HG02610 (cell line): Measurements from ENCODE around the gene SLC16A3.
"Not testable (repeated sequence)": the region's sequence is repeated elsewhere in the genome, so short reads cannot be mapped to it uniquely, and the experiment has no call there.

ENCODE experiments used
- ATAC-seq: cut with Tn5 transposase; IDR thresholded peaks from one replicate; pipeline ENCODE4 v1.9.1; 2021; ENCODE audit warnings: mild to moderate bottlenecking, moderate library complexity; ENCODE audit not compliant: unreplicated experiment

The SLC16A3 gene

DNA sequence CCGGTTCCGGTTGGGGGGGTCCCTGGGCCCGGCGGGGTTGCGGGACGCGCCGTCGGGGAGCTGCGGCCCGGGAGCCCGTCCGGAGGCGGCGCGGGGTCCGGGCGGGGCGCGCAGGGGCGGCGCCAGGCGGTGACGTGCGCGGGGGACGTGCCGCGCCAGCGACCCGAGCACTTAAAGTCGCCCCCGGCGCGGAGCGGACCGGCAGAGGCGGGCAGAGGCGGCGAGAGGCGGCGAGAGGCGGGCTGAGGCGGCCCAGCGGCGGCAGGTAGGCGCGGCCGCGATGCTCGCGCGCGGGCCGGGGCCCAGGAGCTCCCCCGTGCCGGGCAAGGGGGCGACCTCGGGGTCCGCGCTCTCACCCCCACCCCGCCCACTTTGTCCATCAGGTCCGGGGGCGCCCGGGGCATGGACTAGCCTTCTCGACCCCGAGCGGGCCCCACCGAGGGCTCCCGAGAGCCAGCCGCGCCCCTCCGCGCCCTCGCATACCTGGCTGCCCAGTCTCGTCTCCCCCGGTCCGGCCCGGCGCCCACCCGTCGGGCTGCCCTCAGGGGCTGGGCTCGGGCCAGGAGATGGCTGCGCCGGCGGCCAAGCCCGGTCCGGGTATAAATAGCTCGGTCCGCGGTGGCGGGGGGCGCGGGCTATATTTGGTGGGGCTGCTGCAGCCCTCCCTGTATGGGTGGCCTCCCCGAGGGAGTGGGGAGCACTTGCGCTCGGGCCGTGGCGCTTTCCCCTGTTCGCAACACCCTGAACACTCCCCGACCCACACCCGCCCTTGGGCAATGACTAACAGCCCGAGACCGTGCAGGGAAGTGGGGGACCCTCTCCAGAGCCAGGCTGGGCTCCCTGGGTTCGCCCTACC lies at the start of gene SLC16A3:
Gene SLC16A3, plus strand, starts transcription at position 201 of the 856 bp plus-strand sequence. CDS start 6,967 bp downstream, outside the sequence.
- ATAC-seq = peak; percentile 36

DNA sequence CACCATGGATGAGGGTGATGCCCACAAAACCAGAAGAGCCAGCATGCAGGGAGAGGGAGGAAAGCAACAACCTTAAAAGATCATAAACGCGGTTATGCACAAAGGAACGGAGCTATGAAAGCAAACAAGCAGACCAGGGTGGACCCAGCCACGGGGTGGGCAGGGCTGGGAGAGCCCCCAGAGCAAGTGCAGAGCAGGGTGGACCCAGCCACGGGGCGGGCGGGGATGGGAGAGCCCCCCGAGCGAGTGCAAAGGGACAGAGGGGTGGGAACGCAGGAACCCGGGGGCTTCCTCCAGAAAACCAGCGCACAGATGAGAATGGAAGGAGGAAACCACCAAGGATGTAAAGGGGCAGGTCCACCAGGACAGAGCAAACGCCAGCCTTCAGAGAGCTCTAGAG lies 49.4 kb upstream of the SLC16A3 start:
- no peak for ATAC-seq

DNA sequence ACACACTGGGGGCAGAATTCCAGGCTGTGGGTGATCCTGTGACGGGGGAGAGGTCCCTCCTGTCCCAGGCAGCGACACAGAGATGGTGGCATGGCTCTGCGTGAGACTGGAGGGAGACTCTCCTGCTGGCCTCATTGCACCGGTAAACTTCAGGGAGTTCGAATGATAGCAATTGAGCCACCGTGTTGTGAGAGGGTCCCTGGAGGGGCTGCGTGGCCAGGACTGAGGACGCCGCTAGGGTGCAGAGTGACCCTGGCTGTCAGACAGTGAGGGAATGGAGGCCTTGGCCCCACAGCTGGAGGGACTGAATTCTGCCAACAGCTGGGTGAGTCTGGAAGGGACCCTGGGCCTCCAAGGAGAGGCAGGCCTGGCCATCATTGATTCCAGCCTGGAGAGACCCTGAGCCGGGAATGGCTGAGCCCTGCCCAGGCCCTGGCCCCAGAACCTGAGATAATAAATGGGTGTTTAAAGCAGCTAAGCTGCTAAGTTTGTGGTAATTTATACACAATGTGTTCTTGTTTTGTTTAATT lies 48.8 kb upstream of the SLC16A3 start:
- ATAC-seq = no peak

DNA sequence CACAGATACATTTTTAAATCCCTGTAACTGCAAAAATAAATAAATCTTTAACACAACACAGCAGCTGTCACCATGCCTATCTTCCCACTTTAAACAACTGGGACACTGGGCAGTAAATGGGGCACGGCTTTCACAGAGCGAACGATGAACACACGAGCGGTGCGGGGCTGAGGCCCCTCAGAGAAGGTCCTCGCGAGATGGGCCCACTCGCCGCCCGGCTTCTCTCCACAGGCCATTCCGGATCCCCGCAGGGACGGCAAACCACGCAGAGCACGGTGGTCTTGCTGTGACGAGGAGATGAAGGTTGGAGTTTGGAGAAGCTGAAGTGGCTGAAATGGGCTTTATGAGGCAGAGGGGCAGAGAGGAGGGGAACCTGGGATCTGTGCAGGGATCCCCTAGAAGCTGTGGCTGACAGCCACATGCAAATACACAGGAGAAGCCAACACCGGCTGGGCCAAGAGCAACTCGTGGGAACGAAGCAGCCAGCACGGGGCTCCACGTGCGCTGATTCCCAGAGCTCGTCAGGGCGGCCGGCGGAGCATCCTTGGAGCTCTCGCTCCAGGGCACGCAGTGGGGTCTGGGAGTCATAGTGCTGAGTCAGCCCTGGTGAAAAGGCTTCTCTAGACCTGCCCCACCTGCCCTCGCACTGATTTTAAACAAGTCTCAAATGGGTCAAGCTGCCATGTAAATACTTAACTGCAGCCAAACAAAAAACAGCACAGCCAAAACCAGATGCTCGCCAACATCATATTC lies 47.9 kb upstream of the SLC16A3 start:
- no peak for ATAC-seq

DNA sequence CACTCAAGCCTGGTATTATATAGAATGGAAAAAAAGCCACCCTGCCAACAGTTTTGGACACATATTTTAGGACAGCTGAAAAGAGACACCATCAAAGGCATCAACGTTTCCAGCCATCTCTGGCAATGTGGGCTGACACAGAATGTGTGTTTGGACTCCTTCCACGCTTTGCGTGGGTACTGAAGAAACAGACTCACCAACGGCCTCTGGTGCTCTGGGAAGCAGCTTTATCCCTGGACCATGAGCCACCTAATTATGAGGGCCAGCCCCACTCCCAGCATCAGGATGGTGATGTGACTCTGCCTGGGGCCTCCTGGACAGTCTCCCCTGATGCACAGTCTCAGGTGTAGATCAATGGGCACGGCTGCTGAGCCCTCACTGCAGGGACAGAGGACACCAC lies 44.1 kb upstream of the SLC16A3 start:
- ATAC-seq = no peak

DNA sequence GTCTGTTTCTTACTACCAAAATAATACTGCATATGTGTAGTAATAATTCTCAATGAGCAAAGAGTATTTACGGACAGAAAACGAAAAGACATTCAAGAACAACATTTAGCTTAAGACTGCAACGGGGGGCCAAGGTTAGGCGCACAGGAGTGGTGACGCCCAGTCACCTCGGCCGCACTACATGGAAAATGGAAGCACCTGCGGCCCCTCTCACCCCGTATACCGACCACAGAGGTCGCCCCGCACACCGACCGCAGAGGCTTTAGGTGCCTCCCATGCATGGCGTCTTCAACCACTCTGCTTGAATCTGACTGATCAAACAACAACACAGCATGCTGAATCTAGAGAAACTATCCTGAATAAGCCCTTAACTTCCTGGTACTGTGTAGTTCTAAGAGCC lies 42.6 kb upstream of the SLC16A3 start:
- no peak for ATAC-seq

DNA sequence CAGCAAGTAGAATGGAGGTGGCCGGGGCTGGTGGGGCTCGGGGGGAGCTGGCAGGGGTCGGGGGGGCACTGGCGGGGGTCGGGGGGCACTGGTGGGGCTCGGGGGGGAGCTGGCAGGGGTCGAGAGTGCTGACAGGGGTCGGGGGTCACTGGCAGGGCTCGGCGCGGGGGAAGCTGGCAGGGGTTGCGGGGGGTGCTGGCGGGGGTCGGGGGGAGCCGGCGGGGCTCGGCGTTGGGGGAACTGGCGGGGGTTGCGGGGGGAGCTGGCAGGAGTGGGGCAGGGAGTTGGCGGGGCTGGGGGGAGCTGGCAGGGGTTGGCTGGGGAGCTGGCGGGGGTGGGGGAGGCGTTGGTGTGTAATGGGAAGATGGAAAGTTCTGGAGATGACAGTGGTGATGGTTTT lies 41.3 kb upstream of the SLC16A3 start:
- ATAC-seq = no peak

DNA sequence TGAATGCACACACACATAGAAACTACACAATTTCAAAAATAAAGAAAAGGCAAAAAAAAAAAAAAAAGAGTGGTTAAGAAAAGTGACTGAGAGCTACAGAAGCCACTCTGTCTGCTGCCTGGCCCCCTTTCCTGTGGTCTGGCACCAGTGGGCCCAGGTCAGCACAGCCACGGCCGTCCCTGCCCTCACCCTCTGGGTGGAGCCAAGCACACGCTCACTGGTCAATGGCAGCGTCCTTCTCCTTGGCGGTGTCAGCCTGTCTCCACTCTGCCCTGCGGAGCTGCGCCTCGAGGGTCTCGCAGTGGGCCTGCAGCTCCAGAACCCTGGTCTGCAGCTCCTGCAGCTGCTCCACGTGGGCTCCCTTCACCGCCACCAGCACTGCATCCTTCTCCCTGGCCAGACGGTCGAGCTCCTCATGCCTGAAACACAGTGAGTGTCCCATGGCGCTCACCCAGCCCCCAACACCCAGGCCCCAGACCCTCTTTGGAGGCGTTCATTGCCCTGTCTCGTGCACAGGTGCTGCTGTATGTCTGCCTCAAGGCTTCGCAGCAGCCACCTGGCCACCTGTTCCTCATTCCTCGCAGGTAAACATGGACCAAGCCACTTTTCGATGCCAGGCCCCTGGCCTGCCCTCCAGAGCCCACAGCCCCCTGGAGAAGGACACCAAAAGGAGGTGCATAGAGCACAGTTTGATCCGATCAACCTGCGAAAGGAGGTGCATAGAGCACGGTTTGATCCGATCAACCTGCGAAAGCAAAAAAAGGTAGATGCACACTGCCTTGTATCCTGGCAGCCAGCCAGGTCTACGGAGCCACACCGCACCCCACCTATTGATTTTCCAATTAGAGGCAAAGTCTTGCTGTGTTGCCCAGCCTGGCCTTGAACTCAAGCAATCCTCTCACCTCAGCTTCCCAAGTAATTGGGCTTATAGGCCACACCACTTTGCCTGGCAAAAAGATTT lies 40.6 kb upstream of the SLC16A3 start:
- ATAC-seq = no peak

DNA sequence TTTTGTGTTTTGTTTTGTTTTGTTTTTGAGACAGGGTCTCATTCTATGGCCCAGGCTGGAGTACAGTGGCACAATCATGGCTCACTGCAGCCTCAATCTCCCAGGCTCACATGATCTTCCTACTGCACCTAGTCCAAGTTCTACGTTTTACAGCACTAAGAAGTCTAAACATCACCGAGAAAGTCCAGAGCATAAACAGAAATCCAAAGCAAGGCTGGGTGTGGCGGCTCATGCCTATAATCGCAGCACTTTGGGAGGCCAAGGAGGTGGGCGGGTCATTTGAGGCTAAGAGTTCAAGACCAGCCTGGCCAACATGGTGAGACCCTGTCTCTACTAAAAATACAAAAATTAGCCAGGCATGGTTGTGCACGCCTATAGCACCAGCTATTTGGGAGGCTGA lies 35.8 kb upstream of the SLC16A3 start:
- not testable (repeated sequence) for ATAC-seq

DNA sequence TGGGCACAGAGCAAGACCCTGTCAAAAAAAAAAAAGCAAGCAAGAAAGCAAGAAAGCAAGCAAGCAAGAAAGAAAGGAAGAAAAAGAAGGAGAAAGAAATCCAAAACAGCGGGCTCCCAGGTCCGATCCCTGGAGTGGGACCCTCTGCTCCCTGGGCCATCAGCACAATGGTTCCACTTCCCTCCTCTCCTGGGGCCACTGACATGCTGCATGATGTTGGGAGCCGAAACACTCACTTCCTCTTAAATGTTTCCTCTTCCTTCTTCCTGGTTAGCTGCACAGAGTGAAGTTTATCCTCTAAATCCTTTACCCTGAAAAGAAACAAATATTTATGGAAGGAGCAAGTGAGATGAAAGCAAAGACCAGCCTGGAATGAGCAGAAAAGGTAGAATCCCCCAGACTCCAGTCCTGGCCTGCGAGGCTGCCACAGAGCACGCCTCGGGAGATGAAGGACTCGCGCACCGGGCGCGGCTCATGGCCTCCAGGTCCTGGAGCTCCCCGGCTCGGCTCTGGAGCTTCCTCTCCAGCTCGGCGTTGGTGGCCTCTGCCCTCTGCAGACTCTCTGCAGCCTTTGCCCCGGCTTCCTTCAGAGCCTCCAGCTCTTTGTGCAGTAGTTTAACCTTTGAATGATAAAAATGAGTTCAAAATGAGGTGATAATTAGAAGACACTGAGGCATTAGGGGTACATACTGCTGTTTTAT lies 35.2 kb upstream of the SLC16A3 start:
- ATAC-seq = no peak

DNA sequence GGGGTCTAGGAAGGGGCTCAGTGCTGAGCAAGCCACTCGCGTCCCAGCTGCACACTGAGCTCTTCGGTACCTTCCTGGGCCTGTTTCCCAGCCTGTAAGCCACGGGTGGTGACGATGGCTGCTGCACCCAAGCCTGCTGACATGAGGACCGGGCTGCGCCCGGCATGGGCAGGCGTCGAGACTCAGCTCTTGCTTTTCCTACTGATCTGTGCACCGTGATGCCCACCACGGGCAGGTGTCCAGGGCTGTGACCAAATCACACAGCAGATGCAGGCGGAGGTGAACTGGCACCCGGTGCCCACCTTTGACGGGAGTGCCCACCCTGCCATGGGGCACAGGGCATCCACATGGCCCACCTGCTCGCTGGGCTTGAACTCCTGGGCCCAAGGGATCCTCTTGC lies 34.1 kb upstream of the SLC16A3 start:
- no peak for ATAC-seq

DNA sequence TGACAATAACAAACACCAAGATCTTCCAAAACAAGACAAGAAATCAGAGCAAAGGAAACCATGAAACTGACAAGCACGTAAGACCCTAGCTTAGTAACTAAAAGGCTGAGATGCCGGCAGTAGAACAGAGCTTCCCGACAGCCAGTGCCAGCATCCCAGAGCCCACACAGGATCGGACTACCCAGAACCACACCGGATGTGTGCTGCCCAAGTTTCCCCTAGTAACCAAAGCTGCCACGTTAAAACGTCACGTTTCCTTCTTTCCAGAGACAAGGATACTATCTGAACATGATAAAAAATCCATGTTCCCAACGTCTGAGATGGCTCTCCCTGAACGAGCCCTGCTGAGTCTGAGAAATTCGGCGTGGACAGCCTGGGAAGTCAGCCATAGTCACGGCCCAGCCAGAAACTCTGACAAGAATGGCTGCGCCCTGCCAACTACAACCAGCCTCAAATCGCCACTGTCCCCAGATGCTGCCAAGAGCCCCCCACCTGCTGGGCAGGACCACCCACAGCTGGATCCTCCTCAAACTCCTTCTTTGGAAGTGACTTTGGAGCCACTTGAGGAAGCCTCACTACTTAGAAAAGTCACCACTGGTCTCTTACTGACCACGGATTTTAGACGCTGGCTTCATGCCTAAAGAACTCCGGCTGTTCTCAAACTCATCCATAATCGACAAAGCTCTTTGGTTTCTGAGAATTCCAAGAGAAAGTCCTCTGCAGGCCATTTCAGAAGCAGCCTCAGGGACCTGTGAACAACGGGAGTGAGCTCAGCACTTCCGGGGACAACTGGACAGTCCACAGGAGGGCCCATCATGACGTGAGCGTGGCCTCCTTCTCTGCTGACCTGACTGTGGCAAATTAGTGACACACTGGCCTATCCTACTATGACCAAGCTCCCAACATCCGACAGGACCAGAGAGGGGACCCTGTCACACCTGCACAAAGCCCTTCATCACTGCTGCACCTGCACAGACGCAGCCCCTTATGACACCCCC lies 32.9 kb upstream of the SLC16A3 start:
- no peak for ATAC-seq

DNA sequence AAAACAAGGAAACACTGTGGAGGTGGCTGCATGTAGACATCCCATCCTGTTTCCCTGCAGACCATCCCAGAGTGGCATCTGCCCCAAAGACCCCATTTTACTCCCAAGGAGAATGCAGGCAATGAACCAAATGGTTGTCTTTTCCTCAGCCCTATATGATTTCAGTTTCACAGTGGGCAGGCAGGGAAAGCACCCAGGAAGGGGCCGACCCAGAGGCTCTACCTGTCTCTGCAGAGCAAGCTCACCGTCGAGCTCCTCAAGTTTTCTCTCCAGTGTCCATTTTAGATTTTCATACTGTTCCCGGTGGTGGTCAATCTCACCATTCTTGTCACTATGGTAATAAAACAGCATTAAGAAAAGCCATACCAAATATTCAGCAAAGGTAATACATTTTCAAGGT lies 30.8 kb upstream of the SLC16A3 start:
- ATAC-seq = no peak

DNA sequence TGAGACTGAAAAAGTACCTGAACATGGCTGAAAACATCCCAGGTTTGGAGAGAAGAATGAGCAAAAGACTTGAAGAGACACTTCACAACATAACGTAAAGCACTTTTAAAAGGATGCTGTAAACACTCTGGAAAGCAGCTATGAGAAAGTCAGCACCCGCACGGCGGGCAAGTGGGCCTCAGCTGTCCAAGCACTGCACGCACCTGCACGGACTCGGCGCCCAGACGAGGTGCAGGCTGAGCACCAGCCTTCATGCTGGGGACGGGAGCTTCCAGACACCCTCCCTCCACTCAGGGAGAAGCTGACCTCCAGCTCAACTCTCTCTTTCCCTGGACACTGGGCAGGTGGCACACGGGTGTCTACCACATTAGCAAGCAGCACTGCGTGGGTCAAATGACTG lies 29.3 kb upstream of the SLC16A3 start:
- ATAC-seq = no peak

DNA sequence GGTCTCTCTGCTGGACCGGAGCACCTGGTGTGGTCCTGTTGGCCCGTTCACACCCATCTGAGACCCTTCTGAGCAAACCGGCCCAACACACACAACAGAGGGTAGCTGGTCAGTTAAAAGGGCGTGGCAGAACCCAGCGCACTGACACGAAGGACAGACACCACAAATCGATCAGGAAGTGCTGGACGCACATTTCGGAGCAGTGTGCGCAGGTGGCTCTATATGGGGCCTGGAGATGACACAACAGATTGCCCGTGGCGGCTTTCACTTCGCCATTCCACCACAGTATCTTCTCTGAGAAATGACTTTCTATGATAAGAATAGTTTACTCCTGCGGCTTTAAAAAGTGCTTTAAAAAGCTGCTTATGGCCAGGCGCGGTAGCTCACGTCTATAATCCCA lies 28.7 kb upstream of the SLC16A3 start:
- no peak for ATAC-seq

DNA sequence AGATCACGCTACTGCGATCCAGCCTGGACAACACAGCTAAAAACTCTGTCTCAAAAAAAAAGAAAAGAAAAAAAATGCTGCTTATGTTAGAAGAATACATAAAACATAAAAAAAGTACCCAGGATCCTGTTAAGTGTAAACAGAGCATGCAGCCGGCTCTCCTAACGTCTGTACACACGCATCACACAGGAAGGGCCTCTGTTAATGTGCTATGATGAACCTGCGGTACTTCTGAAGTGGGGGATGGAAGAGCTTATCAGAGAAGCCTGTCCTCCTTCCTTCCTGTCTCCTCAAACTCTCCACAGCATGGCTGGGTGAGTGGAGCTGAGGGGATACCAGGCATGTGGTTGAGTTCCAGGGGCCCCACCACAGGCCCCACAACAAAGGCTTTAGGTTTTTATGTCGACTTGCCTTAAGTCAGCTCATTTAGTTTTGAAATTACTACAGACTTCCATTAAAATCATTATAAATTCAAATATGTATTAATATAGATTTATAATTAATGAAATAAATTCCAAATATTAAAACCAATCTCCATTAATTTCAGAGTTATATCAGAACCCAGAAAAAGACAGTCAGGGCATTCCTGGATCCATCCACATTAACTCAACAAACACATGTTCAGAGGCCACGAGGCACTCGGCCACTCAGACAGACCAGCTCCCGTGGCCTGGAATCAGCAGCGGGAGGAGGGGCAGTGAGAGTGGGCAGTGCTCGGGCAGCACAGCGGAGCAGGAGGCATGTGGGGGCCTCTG lies 27.9 kb upstream of the SLC16A3 start:
- no peak for ATAC-seq

DNA sequence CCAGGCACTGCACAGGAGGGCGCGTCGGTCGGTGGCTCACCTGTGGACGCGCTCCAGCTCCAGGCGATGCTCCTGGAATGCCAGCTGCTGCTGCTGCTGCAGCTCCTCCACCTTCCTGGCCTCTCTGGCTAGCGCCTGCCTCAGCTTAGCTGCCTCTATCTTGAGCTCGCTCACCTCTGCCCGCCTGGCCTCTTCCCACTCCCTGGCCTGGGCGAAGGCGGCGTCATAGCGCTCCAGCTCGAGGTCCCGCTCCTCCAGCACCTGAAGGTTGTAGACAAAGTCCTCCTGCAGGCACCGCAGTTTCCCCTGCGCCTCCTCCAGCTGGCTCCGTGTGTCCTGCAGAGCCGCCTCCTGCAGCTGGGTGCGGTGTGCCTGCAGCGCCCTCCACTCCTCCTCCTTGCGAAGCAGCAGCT lies 27.3 kb upstream of the SLC16A3 start:
- no peak for ATAC-seq

DNA sequence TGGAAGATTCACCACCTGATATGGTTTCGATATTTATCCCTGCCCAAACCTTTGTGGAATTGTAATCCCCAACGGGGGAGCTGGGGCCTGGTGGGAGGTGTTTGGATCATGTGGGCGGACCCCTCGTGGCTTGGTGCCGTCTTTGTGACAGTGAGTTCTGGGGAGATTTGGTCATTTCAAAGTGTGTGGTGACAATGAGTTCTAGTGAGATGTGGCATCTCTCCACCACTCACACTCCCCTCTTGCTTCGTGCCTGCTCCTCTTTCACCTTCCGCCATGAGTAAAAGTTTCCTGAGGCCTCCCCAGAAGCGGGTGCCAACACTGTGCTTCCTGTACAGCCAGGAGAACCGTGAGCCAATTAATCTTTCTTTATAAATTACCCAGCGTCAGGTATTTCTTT lies 25.9 kb upstream of the SLC16A3 start:
- no peak for ATAC-seq
